Kidney (tissue), 14 donors: ENCODE results near the gene ZAR1L. TPM values are rescaled to one million over a fixed set of nuclear protein-coding genes. Genes with fewer than 3 reads are reported as not detected.

Experiments
- DNase-seq, 5 donors: peaks; one replicate each; pipeline ENCODE4 v3.0.0-alpha.2; 2013 to 2020
- FAIRE-seq: peaks from 2 replicates; lab custom pipeline; 2012; peaks lifted over from hg19 to GRCh38; lab: Jason Lieb, UNC
- H3K27ac ChIP-seq, 2 donors: one replicate each; pipeline ENCODE4 v1.7.0; 2013; ENCODE audit warnings: low read depth in 2 of 2, low read length in 2 of 2, inconsistent platforms in 1 of 2
- H3K27me3 ChIP-seq: one replicate; pipeline ENCODE4 v1.7.1; 2013; ENCODE audit warnings: low read length, inconsistent platforms; ENCODE audit not compliant: control insufficient read depth, insufficient read depth
- H3K36me3 ChIP-seq, 3 donors: one replicate each; pipeline versions ENCODE4 v1.7.0 to v1.7.1; 2013; ENCODE audit warnings: low read length in 3 of 3, control low read depth in 1 of 3, inconsistent platforms in 1 of 3; ENCODE audit not compliant: insufficient read depth in 3 of 3, control insufficient read depth in 2 of 3
- H3K4me1 ChIP-seq, 3 donors: one replicate each; pipeline versions ENCODE4 v1.7.0 to v1.7.1; 2013; ENCODE audit warnings: low read length in 3 of 3, inconsistent platforms in 1 of 3, low read depth in 1 of 3; ENCODE audit not compliant: control insufficient read depth in 2 of 3, insufficient read depth in 2 of 3
- H3K4me3 ChIP-seq, 3 donors: one replicate each; pipeline versions ENCODE4 v1.7.0 to v1.8.1; 2013; ENCODE audit warnings: low read length in 3 of 3, control low read depth in 1 of 3, inconsistent platforms in 1 of 3
- H3K9ac ChIP-seq, 3 donors: one replicate each; pipeline versions ENCODE4 v1.7.0 to v1.7.1; 2013; ENCODE audit warnings: low read length in 3 of 3, control low read depth in 1 of 3, inconsistent platforms in 1 of 3
- H3K9me3 ChIP-seq, 3 donors: one replicate each; pipeline versions ENCODE4 v1.7.0 to v1.7.1; 2013; ENCODE audit warnings: low read length in 3 of 3, control low read depth in 1 of 3, inconsistent platforms in 1 of 3; ENCODE audit not compliant: control insufficient read depth in 2 of 3, insufficient read depth in 1 of 3
- CTCF ChIP-seq: IDR thresholded peaks from 3 replicates; pipeline ENCODE4 v1.5.1; 2012; ENCODE audit warnings: mild to moderate bottlenecking, moderate library complexity, borderline replicate concordance; ENCODE audit not compliant: insufficient read depth; ENCODE audit errors: extremely low read depth
- intact Hi-C: fragments of 100-400 bp; cut with DNase I; formaldehyde crosslinking; loops from one replicate; pipeline ENCODE4 v1.11.1; 2022
- polyA plus RNA-seq: library from polyadenylated mRNA; stranded (reverse); fragments of 350-450 nt; fragmentation: Illumina TruSeq; extraction: RNeasy Lipid Tissue Mini Kit (QIAGEN cat#74804); gene quantifications from one replicate; pipeline ENCODE4 v1.2.3, GENCODE V29; 2014; ENCODE audit warnings: low read depth, low replicate concordance; ENCODE audit not compliant: insufficient read depth
- total RNA-seq: library from RNA; stranded (reverse); fragmentation: NEBNext Ultra II Directional; extraction: Animal tissue kit (Norgen Biotek cat#: 25700); gene quantifications from one replicate; pipeline ENCODE4 v1.2.1, GENCODE V29; 2021
- donor health status: control.
- donor health status: control.
- donor health status: control.
- donor health status: control.
- donor health status: control.
- donor health status: DM: yes; HTN: yes; CAD: no.
- donor health status: Normal renal cell carcinoma (clear cell type).

The ZAR1L gene
- total and polyA plus RNA-seq, 2 donors from 2014 or later = not detected

GRCh38 chr13:32262619-32263018 is 52.5 kb downstream of the ZAR1L start:
- H3K27ac ChIP-seq = no peak overlapping the region
- DNase-seq (no peak), FAIRE-seq (no peak)
- intact Hi-C loops = no loop called here
- no peaks in the 10 kb centered on the region for H3K4me1 ChIP-seq
- peaks cover 0 to 4% (median 3%) of the 10 kb centered on the region in 3 donors for H3K36me3 ChIP-seq
- H3K9me3 ChIP-seq = no peaks in the 10 kb centered on the region
- no peaks in the 10 kb centered on the region for H3K27me3 ChIP-seq
- H3K9ac ChIP-seq = no peak overlapping the region
- no peak overlapping the region for H3K4me3 ChIP-seq
- TF ChIP-seq CTCF = no peak

- Histone ChIP-seq H3K27me3 (no peaks in the 10 kb centered on the region), H3K27ac (no peak overlapping the region), H3K9ac (no peak overlapping the region), H3K4me3 (no peak overlapping the region), H3K36me3 (peaks cover 0 to 4% (median 3%) of the 10 kb centered on the region in 3 donors), H3K4me1 (no peaks in the 10 kb centered on the region), H3K9me3 (no peaks in the 10 kb centered on the region)
- TF ChIP-seq CTCF = no peak
- intact Hi-C loops = no loop called here
- DNase-seq (no peak), FAIRE-seq (no peak)
These were observed 53.0 kb downstream of the ZAR1L start for GRCh38 chr13:32262165-32262564.

DNA sequence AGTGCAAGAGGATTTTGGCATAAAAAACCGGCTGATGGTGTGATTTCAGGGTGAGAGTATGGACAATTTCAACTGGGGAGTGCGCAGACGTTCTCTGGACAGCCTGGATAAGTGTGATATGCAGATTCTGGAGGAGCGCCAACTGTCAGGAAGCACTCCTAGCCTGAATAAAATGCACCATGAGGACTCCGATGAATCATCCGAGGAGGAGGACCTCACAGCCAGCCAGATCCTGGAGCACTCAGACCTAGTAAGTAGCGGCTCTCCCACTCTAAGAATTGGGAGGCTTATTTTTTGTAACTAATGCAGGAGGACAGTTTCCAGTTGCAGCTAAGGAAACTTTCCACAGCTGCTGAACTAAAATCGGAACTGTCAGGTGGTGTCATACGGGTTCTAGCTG is 53.6 kb downstream of the ZAR1L start:
- TF ChIP-seq CTCF = no peak
- Histone ChIP-seq H3K9me3 (no peaks in the 10 kb centered on the region), H3K27ac (no peak overlapping the region), H3K4me3 (no peak overlapping the region), H3K9ac (no peak overlapping the region), H3K4me1 (no peaks in the 10 kb centered on the region), H3K27me3 (no peaks in the 10 kb centered on the region), H3K36me3 (peaks cover 0 to 4% (median 2%) of the 10 kb centered on the region in 3 donors)
- FAIRE-seq = no peak
- DNase-seq = peak in 4 of 5 donors; percentile 14 to 74 (median 43)
- intact Hi-C loops = no loop called here

DNA sequence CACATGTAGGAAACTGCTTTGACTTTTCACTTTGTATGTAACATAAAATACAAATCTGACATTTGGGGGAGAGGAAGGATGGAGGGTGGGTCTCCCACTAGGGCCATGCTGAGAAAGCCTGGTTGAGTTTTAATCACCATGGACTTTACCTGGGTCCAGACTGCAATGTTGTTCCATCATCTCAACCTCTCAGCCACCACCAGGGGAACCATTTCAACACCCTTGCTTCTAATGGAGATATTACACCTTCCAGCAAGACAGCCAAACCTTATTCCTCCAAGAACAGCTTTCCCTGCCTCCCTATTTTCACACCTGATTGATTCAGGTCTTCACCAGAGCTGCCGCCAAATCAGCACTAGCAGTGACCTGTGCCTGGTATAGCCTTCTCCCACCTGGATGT is 56.0 kb downstream of the ZAR1L start:
- Histone ChIP-seq H3K27me3 (no peaks in the 10 kb centered on the region), H3K9me3 (no peaks in the 10 kb centered on the region), H3K4me1 (no peaks in the 10 kb centered on the region), H3K9ac (no peak overlapping the region), H3K27ac (no peak overlapping the region), H3K4me3 (no peak overlapping the region), H3K36me3 (no peaks in the 10 kb centered on the region)
- DNase-seq = no peak
- intact Hi-C loops = no loop called here
- no peak for FAIRE-seq
- TF ChIP-seq CTCF = no peak
